CD14-positive monocyte (primary cell): ENCODE results near the gene EIF4ENIF1. TPM values are rescaled to one million over a fixed set of nuclear protein-coding genes. Genes with fewer than 3 reads are reported as not detected.

ENCODE experiments used
- DNase-seq, 3 donors: peaks; one replicate each; pipeline ENCODE4 v3.0.0-alpha.2; 2011 to 2022
- H2AFZ ChIP-seq: 2 replicates; pipeline ENCODE4 v1.6.0; 2012; ENCODE audit warnings: mild to moderate bottlenecking, low read depth, low read length, inconsistent platforms; ENCODE audit not compliant: insufficient read depth, poor library complexity, severe bottlenecking
- H3K27ac ChIP-seq, 2 donors: 1 replicate in 1 of 2; 2 replicates in 1 of 2; pipeline ENCODE4 v1.5.1; 2012 to 2013; ENCODE audit warnings: low read length in 2 of 2, control low read depth in 1 of 2, inconsistent platforms in 1 of 2, low read depth in 1 of 2, mild to moderate bottlenecking in 1 of 2
- H3K27me3 ChIP-seq, 2 donors: one replicate each; pipeline versions ENCODE4 v1.6.0 to v1.6.1; 2011 to 2013; ENCODE audit warnings: low read length in 2 of 2; ENCODE audit not compliant: control insufficient read depth in 2 of 2, insufficient read depth in 2 of 2
- H3K36me3 ChIP-seq, 2 donors: replicated peaks in 1 of 2; 1 replicate in 1 of 2; 2 replicates in 1 of 2; pipeline versions ENCODE4 v1.5.1 to v1.6.1; 2012 to 2013; ENCODE audit warnings: low read length in 2 of 2, control low read depth in 1 of 2, inconsistent platforms in 1 of 2, mild to moderate bottlenecking in 1 of 2; ENCODE audit not compliant: insufficient read depth in 2 of 2, control insufficient read depth in 1 of 2
- H3K4me1 ChIP-seq, 2 donors: 1 replicate in 1 of 2; 2 replicates in 1 of 2; pipeline versions ENCODE4 v1.5.1 to v1.6.1; 2012 to 2013; ENCODE audit warnings: low read length in 2 of 2, control low read depth in 1 of 2, inconsistent platforms in 1 of 2, mild to moderate bottlenecking in 1 of 2, moderate library complexity in 1 of 2; ENCODE audit not compliant: insufficient read depth in 2 of 2, control insufficient read depth in 1 of 2
- H3K4me2 ChIP-seq: replicated peaks from 2 replicates; pipeline ENCODE3; 2012; ENCODE audit warnings: low read length, moderate library complexity, mild to moderate bottlenecking; ENCODE audit not compliant: poor library complexity, severe bottlenecking; ENCODE audit errors: extremely low read depth
- H3K4me3 ChIP-seq, 3 experiments: fragments of 200-600 bp in 1 of 3; sonication (generic) in 1 of 3; replicated peaks in 1 of 3; 1 replicate in 2 of 3; 2 replicates in 1 of 3; pipeline ENCODE4 v1.5.1; 2011 to 2013; ENCODE audit warnings: low read length in 3 of 3, mild to moderate bottlenecking in 3 of 3, control low read depth in 2 of 3, low read depth in 2 of 3, inconsistent platforms in 1 of 3, moderate library complexity in 1 of 3
- H3K79me2 ChIP-seq: 2 replicates; pipeline ENCODE4 v1.6.0; 2012; ENCODE audit warnings: mild to moderate bottlenecking, control low read depth, inconsistent platforms, low read length, moderate library complexity; ENCODE audit not compliant: insufficient read depth
- H3K9ac ChIP-seq: 2 replicates; pipeline ENCODE4 v1.6.0; 2017; ENCODE audit warnings: low read length, mild to moderate bottlenecking; ENCODE audit not compliant: insufficient read depth, poor library complexity, severe bottlenecking
- H3K9me3 ChIP-seq, 2 donors: replicated peaks in 1 of 2; 1 replicate in 1 of 2; 2 replicates in 1 of 2; pipeline versions ENCODE4 v1.5.1 to v1.6.1; 2012 to 2013; ENCODE audit warnings: low read length in 2 of 2, control low read depth in 1 of 2; ENCODE audit not compliant: control insufficient read depth in 1 of 2, insufficient read depth in 1 of 2
- H4K20me1 ChIP-seq: 2 replicates; pipeline ENCODE4 v1.6.0; 2012; ENCODE audit warnings: mild to moderate bottlenecking, low read length, control low read depth, moderate library complexity; ENCODE audit not compliant: insufficient read depth
- H3K27ac Mint-ChIP-seq, 7 donors: one replicate each; pipeline ENCODE4 v1.8.0; 2020; ENCODE audit warnings: mild to moderate bottlenecking in 7 of 7, mixed read lengths in 7 of 7, moderate library complexity in 6 of 7, inconsistent platforms in 2 of 7
- H3K27me3 Mint-ChIP-seq, 3 donors: one replicate each; pipeline ENCODE4 v1.8.0; 2021 to 2022; ENCODE audit warnings: low read depth in 3 of 3, mild to moderate bottlenecking in 3 of 3, mixed read lengths in 3 of 3, moderate library complexity in 3 of 3, inconsistent platforms in 1 of 3
- H3K36me3 Mint-ChIP-seq, 2 donors: one replicate each; pipeline ENCODE4 v1.8.0; 2020; ENCODE audit warnings: mixed read lengths in 2 of 2, inconsistent platforms in 1 of 2, mild to moderate bottlenecking in 1 of 2
- H3K4me1 Mint-ChIP-seq: one replicate; pipeline ENCODE4 v1.8.0; 2020; ENCODE audit warnings: mild to moderate bottlenecking, mixed read lengths
- H3K4me3 Mint-ChIP-seq, 2 donors: one replicate each; pipeline ENCODE4 v1.8.0; 2020; ENCODE audit warnings: mild to moderate bottlenecking in 2 of 2, mixed read lengths in 2 of 2, moderate library complexity in 1 of 2
- H3K9me3 Mint-ChIP-seq, 7 donors: one replicate each; pipeline ENCODE4 v1.8.0; 2020 to 2022; ENCODE audit warnings: mixed read lengths in 7 of 7, mild to moderate bottlenecking in 6 of 7, moderate library complexity in 6 of 7, inconsistent platforms in 2 of 7
- CTCF ChIP-seq: fragments of 200-600 bp; IDR thresholded peaks from one replicate; pipeline ENCODE4 v1.8.0; 2022; ENCODE audit warnings: antibody characterized with exemption, mild to moderate bottlenecking
- WGBS: methylation state at CpG from one replicate; pipeline ENCODE4 v1.1.5; 2013; ENCODE audit warnings: missing lambda C conversion rate; ENCODE audit not compliant: insufficient coverage; 5-methylcytosine and 5-hydroxymethylcytosine counted together
- intact Hi-C, 2 donors: fragments of 100-400 bp; cut with micrococcal nuclease; formaldehyde crosslinking; loops; one replicate each; pipeline versions ENCODE4 v1.15.0 to v1.15.1; 2023
- polyA plus RNA-seq, 3 donors: library from polyadenylated mRNA; depleted of rRNA in 1 of 3; unstranded in 2 of 3; stranded (reverse) in 1 of 3; fragments of 300-500 nt in 2 of 3; fragments of >200 nt in 1 of 3; fragmentation: Illumina TruSeq in 2 of 3; gene quantifications; 1 replicate in 2 of 3; 2 replicates in 1 of 3; pipeline ENCODE4 v1.2.3, GENCODE V29; 2012 to 2021

Gene EIF4ENIF1
- polyA plus RNA-seq, 3 donors: 2.5 to 17.0 (median 11.5) TPM

DNA sequence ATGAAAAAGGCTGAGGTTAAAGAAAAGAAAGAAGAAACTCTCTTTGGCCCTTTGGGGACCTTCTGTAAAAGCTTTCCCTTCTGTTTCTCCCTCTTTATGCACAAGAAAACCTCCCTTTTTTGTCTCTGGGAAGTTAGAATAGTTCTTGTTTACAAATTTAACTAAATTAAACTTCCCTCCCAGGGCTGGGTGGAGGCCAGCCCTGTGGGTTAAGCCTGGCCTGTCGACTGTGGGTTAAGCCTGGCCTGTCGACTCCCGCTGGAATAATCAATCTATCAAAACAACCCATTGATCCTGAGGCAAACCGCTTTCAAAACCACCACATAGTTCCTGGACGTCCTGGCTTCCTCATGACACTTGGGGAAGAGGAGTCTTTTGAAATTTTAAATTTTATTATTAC lies 91.4 kb downstream of the EIF4ENIF1 start:
- peaks cover under 1 to 2% (median 2%) of the 10 kb centered on the region in 3 donors for H3K27me3 Mint-ChIP-seq
- Histone ChIP-seq H4K20me1 (peaks cover 8% of the 10 kb centered on the region), H3K4me2 (no peak overlapping the region), H3K9ac (no peak overlapping the region), H3K27ac (no peak overlapping the region), H3K4me1 (peaks cover 16 to 21% of the 10 kb centered on the region in 2 donors), H3K27me3 (no peaks in the 10 kb centered on the region), H3K36me3 (peaks cover 9 to 10% of the 10 kb centered on the region in 2 donors), H2AFZ (peak overlapping the region; percentile 100), H3K4me3 (no peak overlapping the region), H3K79me2 (peaks cover 43% of the 10 kb centered on the region), H3K9me3 (no peaks in the 10 kb centered on the region)
- intact Hi-C loops: loop anchor here (2.0 to 5.0 kb wide), 2 partner anchors 51 kb away; partner anchors contain the start of gene PATZ1 (in 2 of the 2)
- peaks cover 14% of the 10 kb centered on the region for H3K4me1 Mint-ChIP-seq
- H3K36me3 Mint-ChIP-seq: peaks cover 13 to 23% of the 10 kb centered on the region in 2 donors
- no peak overlapping the region for H3K4me3 Mint-ChIP-seq
- DNase-seq: no peak
- WGBS: no CpG with 5 or more reads among the region's 5 CpGs
- no peak for TF ChIP-seq CTCF
- H3K27ac Mint-ChIP-seq: peak overlapping the region in 5 of 7 donors; percentile 8 to 67 (median 54)
- peaks cover 1 to 12% (median 8%) of the 10 kb centered on the region in 7 donors for H3K9me3 Mint-ChIP-seq

- Histone ChIP-seq H3K4me3 (no peak overlapping the region), H3K4me1 (peaks cover 7 to 10% of the 10 kb centered on the region in 2 donors), H2AFZ (no peak overlapping the region), H3K9ac (no peak overlapping the region), H4K20me1 (no peaks in the 10 kb centered on the region), H3K27ac (no peak overlapping the region), H3K9me3 (no peaks in the 10 kb centered on the region), H3K36me3 (no peaks in the 10 kb centered on the region), H3K79me2 (peaks cover 4% of the 10 kb centered on the region), H3K27me3 (no peaks in the 10 kb centered on the region), H3K4me2 (no peak overlapping the region)
- 100% methylated on average over 2 of the region's 3 CpGs for WGBS
- Mint-ChIP-seq H3K36me3 (no peaks in the 10 kb centered on the region), H3K9me3 (peaks cover 0 to 15% (median 8%) of the 10 kb centered on the region in 7 donors), H3K27me3 (peaks cover 2 to 6% (median 2%) of the 10 kb centered on the region in 3 donors), H3K4me1 (peaks cover 6% of the 10 kb centered on the region), H3K27ac (no peak overlapping the region), H3K4me3 (no peak overlapping the region)
- intact Hi-C loops: no loop called here
- TF ChIP-seq CTCF: no peak
- no peak for DNase-seq
Measured at GRCh38 chr22:31394326-31394725, 95.3 kb downstream of the EIF4ENIF1 start.
